HTERT RPE-1 (cell line): ENCODE results near the gene GOLT1B.

Source experiments
- in situ Hi-C: fragments of 300-500 bp; cut with MboI; formaldehyde crosslinking; loops from 4 replicates; pipeline ENCODE4 v1.14.3; 2020; ENCODE audit warnings: low sequenced_read_pairs

The GOLT1B gene

DNA sequence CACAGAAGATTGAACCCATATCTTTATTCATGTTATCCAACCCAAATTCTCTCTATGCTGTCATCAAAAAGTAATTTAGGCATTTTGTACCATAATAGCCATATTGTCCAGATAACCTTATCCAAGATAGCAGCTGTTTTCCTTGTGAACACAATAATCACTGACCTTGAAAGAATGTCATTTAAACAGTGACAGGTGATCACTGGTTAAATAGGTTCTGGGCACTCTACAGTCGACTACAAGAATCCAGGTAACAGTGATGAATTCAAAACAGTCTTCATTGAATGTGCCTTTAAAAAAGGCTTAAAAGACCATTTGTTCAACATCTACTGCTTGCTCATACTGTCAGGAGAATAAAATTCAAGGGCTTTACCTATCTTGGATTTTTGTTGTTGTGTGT, 20.0 kb downstream of the GOLT1B start:
- in situ Hi-C loops = no loop called here

DNA sequence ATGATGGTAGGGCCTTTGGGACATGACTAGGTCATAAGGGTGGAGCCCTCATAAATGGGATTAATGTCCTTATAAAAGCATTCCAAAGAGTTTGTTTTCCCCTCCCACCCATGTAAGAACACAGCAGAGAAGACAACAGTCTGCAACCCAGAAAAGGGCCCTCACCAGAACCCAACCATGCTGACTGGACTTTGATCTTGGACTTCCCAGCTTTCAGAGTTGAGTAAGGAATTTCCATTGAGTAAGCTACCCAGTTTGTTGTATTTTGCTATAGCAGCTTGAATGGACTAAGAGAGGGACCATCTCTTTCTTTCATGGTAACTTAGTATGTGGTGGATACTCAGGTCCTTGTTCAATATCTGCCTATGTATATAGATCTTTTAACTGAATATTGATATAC, 21.6 kb downstream of the GOLT1B start:
- in situ Hi-C loops = no loop called here

DNA sequence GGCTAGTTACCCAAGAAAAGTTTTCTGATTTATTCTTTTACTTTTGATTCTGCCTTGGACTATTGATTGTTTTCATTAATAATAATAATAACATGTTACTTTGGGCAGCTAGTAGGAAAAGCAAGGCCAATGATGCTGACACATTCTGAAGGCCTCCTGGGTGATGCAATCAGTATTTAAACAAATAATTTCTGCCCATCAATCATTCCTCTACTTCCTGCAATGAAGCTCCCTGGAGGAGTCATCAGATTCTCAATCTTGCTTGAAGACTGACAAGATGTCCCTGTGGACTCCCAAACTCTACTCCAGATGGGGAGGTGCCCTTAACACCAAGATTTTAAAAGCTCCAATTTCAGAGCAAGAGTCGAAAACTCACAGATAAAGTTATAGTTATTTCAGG, 24.5 kb downstream of the GOLT1B start, which contains the start of gene SPX:
SPX (plus strand) TSS at position 244 of the 400 bp plus-strand sequence. CDS start 177 bp downstream, outside the sequence.
- in situ Hi-C loops = no loop called here

DNA sequence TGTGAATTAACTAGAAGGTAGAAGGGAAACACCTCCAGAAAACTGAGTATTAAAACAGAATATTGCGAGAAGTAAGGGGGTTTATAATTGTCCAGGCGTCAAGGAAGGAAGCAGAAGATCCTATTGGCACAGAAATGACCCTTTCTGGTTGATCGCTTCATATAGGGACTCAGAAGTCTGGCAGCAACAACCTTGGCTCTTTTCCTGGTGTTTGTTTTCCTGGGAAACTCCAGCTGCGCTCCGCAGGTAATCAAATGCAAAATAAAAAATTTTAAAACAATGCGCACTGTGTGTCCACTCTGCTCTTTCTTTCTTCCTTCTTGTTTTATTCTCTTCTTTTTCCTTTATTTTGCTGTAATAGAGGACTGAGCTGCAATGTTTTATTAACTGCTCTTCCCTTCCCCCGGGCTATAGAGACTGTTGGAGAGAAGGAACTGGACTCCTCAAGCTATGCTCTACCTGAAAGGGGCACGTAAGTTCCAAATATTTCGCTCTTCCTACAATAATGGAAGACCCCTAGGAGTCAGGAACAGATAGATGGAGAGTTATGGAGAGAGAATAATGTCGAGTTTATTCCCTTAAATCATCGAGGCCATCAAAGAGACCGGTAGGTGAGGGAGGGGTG, 25.2 kb downstream of the GOLT1B start:
- in situ Hi-C loops = no loop called here

DNA sequence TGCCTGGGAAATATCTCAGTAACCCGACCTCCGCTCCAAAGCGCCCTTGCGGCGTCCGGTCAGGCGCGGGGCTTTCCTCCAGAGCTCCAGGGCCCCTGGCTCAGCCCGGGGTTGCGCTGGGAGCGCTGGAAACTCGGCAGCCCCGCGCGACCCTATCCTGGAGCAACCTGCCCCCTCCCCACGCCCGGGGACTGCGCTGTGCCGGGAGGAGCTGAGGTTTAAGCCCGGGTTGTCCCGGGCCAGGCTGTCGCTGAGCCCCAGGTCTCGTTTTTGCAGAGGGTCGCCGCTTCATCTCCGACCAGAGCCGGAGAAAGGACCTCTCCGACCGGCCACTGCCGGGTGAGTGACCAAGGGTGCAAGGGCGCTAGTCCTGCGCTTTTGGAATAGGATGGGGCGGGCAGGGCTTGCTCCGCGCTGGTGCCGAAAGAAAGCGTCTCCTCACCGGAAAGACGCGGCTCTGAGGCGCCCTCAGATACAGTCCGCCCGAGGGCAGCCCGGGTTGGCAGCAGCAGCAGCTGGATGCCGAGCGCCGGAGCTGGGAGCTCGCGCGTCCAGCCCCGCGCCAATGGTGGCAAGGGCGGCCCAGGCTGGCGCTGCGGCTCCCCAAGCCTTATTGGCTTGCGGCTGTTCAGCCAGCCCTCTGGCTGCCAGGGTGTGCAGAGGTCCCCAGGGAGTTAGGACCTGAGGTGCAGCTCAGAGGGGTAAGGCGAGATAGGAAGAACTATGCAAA, 26.0 kb downstream of the GOLT1B start:
- in situ Hi-C loops = no loop called here

DNA sequence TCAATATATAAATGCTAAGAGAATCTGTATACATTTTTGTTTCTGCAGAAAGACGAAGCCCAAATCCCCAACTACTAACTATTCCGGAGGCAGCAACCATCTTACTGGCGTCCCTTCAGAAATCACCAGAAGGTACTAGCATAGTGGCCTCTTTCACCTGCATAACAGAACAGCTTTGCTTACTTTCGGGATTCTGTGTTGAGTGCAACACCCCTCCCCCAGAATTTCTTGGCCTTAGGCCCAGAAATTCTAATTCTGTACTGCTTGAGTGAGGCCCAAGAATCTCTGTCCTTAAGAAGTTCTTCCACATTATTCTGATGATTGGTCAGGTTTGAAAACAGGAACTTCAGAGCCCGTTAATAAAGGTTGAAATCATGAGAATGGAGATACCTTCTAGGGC, 27.4 kb downstream of the GOLT1B start:
- in situ Hi-C loops = no loop called here

DNA sequence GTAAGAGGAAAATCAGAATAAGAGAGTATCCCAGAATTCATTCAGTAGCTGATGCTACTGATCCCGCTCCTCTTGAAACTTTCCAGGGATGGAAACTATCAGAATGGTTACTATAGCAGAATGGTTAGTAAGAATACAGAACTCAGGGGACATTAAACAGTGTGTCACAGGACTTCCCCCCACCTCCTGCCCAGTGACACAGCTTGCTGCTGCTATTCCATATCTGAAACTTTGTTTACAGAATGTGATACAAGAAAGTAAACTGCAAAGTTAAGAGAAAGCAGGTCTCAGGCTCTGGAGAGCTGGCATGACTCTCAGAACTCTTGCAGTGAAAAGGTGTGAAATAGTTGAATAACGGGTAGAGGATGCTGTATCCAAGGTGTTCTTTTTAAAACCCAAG, 27.9 kb downstream of the GOLT1B start:
- in situ Hi-C loops = no loop called here

DNA sequence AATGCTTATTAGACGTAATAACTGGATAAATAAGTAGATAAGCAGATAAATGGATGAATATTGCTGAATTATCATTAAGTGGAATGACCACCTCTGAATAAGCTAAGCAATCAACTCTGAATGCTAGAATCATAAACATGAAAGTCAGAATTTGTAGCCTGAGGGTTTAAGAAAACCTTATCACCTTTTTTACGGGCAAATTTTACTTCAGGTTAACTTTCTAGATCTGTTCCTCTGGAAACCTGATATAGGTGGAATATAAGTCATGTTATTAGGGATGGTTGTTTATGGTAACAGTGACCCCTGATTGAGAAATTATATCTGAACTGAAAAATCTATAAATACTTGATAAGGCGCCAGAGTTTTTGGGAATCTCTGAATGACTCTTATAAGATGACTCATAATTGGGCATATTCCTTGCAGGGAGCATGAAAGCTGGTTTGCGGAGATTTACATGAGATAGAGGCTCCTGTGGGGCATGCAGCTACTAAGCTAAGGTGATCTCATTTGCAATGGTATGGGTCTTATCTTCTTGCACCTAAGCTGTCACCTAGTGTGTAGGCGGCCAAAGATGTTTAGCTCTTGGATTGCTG, 36.6 kb downstream of the GOLT1B start:
- in situ Hi-C loops = no loop called here

DNA sequence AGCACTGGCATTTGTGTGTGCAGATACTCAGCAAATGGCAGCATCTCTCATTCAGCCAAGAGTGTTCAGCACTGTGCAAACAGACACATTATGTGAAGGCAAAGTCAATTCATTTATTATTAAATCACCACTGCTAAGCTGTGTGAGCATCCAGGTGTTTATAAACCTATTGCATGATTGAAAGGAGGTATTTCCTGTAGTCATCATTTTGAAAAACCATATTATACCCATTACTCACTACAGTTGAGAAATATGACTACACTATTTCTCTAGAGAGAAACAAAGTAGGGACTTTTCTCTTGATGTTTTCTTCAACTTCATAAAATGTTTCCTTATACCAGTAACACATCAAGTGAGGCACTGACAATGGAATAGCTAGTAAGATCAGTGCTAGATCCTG, 38.2 kb downstream of the GOLT1B start:
- in situ Hi-C loops = no loop called here

DNA sequence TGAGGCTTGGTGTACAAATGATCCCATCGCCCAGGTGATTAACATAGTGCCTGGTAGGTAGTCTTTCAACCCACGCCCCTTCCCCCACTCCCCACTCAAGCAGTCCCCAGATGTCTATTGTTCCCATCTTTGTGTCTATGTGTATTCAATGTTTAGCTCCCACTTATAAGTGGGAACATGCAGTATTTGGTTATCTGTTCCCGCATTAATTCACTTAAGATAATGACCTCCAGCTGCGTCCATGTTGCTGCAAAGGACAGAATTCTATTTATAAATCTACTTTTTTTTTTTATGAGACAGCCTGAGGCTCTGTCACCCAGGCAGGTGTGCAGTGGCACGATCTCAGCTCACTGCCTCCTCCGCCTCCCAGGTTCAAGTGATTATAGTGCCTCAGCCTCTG, 40.2 kb downstream of the GOLT1B start:
- in situ Hi-C loops = no loop called here

DNA sequence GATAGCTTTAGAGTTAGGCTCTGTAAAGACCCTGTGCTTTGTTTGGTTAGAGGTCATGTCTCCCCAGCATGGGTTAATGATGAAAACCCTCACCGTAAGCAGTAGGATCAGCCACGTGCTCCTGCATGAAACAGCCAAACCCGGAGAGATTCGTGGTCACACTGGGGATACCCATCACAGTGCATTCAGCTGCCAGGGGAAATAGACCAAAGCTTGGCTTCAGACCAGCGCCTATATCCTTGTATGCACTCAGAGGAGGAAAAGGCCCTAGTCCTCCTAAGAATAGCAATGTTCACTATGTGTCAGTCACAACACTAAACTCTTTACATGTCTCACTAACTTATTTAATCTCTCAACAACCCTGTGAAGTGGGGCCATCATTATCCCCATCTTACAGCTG, 40.8 kb downstream of the GOLT1B start:
- in situ Hi-C loops = no loop called here

DNA sequence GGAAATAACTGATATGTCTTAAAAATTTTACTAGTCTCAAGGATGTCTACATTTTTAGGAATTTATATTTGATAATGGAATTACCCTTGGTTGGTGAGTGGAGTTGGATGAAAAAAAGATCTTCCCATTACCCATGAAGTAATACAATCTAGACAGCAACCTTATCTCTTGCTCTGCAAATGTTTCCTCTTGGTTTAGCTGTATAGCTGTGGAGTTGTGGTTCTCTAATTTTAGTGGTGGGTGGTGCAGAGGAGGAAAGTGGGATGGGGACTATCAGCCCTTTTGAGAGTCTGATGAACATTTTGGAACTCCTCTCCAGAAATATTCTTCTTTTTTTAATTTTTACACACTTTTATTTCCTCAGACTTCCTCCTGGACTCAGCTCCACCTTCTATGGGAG, 41.6 kb downstream of the GOLT1B start:
- in situ Hi-C loops = no loop called here

DNA sequence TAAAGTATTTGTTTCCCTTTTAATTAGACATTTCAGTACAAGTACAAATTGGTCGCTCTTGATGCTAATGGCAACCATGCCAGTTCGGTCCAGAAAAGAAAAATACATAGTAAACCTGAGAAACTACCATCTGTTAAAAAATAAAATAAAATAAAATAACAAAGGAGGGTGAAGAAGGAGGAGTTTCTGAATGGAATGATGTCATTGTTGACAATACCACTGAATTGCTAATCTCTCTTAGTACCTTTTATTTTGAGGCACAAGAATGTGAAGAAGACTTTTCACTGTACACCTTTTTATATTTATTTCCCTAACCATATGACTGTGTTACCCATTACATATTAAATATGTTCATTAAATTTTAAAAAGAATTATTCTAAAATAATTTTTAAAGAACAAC, 44.0 kb downstream of the GOLT1B start:
- in situ Hi-C loops = no loop called here

DNA sequence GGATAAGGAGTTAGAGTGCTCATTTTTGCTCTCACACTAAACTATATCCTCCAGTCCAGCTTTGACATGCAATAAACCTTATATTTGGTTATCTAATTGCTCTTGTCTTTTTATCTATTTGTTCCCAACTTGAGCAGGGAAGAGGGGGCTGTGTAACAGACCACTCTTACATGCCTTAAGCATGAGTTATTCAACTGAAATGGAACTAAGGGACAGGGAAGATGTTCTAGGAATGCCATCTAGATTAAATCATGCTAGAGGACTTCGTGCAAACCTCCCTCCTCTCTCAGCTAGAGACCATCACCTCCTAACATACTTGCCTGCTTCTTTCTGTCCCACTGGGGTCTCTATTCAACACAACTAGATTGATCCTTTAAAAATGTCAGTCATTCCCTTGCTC, 45.1 kb downstream of the GOLT1B start:
- in situ Hi-C loops = no loop called here

DNA sequence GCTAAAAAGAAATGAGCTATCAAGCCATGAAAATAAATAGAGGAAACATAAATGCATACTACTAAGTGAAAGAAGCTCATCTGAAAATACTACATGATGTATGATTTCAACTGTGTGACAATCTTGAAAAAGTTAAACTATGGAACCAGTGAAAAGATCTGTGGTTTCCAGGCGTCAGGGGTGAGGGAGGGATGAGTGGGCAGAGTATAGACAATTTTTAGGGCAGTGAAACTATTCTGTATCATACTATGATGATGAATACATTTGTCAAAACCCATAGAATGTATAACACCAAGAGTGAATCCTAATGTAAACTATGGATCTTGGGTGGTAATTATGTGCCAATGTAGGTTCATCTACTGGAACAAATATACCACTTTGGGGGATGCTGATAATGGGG, 45.8 kb downstream of the GOLT1B start:
- in situ Hi-C loops = no loop called here

DNA sequence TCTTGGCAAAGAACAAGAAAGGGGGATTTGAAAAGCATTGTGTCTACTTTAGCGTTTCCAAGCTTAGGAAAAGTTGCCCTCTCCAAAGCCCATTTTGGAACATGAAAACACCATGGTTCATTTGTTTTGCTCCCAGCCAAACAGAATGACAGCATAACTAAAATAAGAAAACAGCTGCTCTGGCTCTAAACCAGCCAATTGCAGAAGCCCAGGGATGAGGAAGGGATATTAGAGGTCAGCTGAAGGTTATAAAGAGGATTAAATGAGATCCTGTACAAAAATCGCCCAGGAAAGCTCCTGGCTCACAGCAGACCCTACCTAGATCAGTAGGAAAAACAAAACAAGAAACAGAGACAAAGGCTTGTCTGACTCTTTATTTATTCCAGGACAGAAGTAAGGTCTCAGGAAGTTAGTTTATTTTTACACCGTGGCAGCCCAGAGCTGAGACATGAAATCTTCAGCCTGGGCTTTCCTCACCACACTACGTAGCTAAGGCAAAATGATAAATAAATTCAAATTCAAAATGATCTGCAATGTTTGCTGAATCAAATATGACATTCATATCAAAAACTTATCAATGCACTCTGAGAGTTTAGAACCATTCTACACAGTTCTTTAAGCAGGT, 50.4 kb downstream of the GOLT1B start:
- in situ Hi-C loops = no loop called here

DNA sequence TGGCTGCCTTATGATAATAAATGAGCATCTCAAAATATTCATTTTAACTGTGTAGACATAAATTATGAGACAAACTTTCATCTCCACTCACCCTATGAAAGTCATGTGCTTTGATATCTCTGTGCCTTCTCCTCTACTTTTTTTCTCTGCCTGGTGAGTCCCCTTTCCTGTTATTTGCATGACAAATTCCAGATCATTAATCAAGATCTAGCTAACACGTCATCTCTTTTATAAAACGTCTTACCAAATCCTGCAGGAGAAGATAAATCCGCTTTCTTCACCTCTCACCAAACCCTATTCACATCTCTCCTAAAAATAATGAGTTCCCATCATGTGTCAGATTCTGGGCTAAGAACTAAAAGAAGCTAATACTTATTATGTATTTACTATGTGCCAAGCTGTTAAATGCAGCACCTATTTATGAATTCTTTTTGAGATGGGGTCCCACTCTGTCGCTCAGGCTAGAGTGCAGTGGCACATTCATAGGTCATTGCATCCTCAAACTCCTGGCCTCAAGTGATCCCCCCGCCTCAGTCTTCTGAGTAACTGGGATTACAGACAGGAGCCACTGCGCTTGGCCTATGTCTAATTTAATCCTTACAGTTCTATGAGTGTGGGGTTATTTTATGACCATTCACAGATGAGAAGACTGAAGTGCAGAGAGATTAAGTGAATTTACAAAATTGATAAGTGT, 51.2 kb downstream of the GOLT1B start:
- in situ Hi-C loops = no loop called here

DNA sequence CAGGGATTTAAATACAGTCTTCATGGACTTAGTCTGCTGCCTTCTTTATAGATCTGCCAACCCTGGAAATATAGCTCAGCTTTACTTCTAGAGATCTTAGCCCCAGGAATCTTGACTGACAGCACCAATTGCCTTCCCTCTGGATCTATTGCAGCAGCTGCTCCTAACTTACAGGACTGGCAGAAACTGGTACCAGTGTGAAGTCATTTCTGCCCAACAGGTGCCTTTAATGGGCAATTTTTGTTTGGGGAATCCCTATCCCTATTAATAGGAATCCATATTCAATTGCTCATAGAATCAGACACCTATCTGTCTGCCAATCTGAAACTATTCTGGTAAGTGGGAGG, 51.7 kb downstream of the GOLT1B start:
- in situ Hi-C loops = no loop called here

DNA sequence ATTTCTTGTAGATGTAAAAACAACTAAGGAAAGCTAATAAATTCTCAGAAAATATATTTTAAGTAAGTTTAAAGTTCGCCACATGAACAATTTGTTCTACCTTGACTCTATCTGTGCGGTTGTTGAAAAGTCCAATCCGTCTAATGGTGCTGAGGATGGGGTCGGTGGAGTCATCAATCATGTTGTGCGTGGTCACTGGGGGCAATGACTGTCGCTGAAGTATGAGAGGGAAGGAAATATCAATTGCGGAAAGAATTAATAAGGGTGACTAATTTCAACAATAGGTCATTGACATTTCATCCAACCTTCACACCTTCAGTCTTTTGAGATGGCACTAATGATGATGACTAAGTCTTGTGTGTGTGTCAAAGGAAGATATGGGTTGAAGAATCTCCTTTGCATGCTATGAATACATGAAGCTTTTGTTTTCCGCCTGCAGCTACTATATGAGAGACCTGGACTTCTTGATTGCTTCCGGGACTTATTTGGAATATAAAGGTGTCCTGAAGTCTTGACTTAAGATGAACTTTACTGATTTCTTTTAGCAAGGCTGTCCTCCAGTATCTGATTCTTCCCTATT, 56.6 kb downstream of the GOLT1B start:
- in situ Hi-C loops = no loop called here

DNA sequence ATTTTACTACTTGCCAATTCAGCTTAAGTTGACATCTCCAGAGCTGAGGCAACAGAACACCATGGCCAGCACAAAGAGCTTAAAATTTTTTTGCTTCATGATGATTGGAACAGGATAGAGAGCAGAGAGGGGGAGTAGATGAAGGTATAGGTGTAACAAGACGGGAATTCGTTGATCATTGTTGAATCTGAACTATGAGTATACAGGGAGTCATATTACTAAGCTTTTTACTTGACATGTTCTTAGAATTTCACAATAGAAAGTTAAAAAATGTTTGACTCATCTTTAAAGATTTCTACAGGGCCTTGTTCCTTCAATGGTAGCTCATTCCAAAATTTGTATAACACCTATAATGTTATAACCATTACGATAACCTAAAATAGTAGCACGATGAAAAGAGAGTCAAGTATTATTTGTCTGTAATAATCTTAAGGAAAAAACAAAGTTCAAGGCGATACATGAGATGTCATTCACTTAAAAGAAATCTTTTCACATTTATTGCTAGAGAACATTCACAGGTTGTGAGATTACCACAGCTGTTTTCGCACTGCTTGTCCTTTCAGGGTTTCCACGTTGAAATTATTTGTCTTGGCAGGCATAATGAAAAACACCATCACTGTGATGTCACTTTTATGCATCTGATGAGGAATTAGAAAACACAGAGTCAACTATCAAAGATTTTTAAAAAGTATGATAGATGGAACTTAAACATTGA, 58.4 kb downstream of the GOLT1B start:
- in situ Hi-C loops = no loop called here
